Lower lobe of right lung (tissue), 2 donors: ENCODE data around the gene MED13L. TPM values are rescaled to one million over a fixed set of nuclear protein-coding genes. Genes with fewer than 3 reads are reported as not detected.

Experiments
- ATAC-seq, 2 donors: fragments of 200-7000 bp; cut with Tn5 transposase; one replicate each; pipeline ENCODE4 v1.9.1; 2020 to 2022; ENCODE audit warnings: mild to moderate bottlenecking in 2 of 2, moderate library complexity in 2 of 2
- DNase-seq: peaks from one replicate; pipeline ENCODE4 v3.0.0-alpha.2; 2020
- H3K27ac ChIP-seq: fragments of 200-600 bp; one replicate; pipeline ENCODE4 v1.8.0; 2022
- H3K27me3 ChIP-seq: fragments of 200-600 bp; one replicate; pipeline ENCODE4 v1.8.0; 2022; ENCODE audit warnings: low read depth
- H3K36me3 ChIP-seq: fragments of 200-600 bp; one replicate; pipeline ENCODE4 v1.8.0; 2022; ENCODE audit warnings: mild to moderate bottlenecking
- H3K4me1 ChIP-seq: fragments of 200-600 bp; one replicate; pipeline ENCODE4 v1.8.0; 2022
- H3K4me3 ChIP-seq: fragments of 200-600 bp; one replicate; pipeline ENCODE4 v1.8.0; 2022; ENCODE audit warnings: mild to moderate bottlenecking
- H3K9me3 ChIP-seq: fragments of 200-600 bp; one replicate; pipeline ENCODE4 v1.8.0; 2022
- CTCF ChIP-seq: fragments of 200-600 bp; IDR thresholded peaks from one replicate; pipeline ENCODE4 v1.8.0; 2022; ENCODE audit warnings: antibody characterized with exemption, mild to moderate bottlenecking
- intact Hi-C: fragments of 100-400 bp; cut with DNase I; formaldehyde crosslinking; loops from one replicate; pipeline ENCODE4 v1.11.0; 2022
- total RNA-seq: library from RNA; stranded (reverse); fragmentation: NEBNext Ultra II Directional; extraction: Animal tissue kit (Norgen Biotek cat#: 25700); gene quantifications from one replicate; pipeline ENCODE4 v1.2.1, GENCODE V29; 2021
- donor health status: DM: no; HTN: yes; CAD: no; lungs with severe emphysema.

Gene MED13L
- total RNA-seq, 1 donor from 2014 or later = 148 TPM

- Histone ChIP-seq H3K4me3 (no peak overlapping the region), H3K4me1 (peaks cover 30% of the 10 kb centered on the region), H3K27me3 (no peaks in the 10 kb centered on the region), H3K9me3 (no peaks in the 10 kb centered on the region), H3K27ac (no peak overlapping the region), H3K36me3 (no peaks in the 10 kb centered on the region)
- ATAC-seq = no peak
- no peak for DNase-seq
- intact Hi-C loops = no loop called here
- TF ChIP-seq CTCF = no peak
Measured at GRCh38 chr12:116174904-116175303, 102.6 kb downstream of the MED13L start.

GRCh38 chr12:116174006-116174405 is 103.5 kb downstream of the MED13L start:
- Histone ChIP-seq H3K4me3 (no peak overlapping the region), H3K36me3 (no peaks in the 10 kb centered on the region), H3K27me3 (no peaks in the 10 kb centered on the region), H3K9me3 (no peaks in the 10 kb centered on the region), H3K27ac (no peak overlapping the region), H3K4me1 (peaks cover 23% of the 10 kb centered on the region)
- no peak for TF ChIP-seq CTCF
- intact Hi-C loops = no loop called here
- DNase-seq = no peak
- ATAC-seq = no peak

GRCh38 chr12:116172224-116172849 is 105.2 kb downstream of the MED13L start:
- intact Hi-C loops = no loop called here
- H3K9me3 ChIP-seq = no peaks in the 10 kb centered on the region
- H3K27me3 ChIP-seq = no peaks in the 10 kb centered on the region
- no peaks in the 10 kb centered on the region for H3K36me3 ChIP-seq
- H3K4me3 ChIP-seq = no peak overlapping the region
- peak in 1 of 2 donors; percentile 30 for ATAC-seq
- no peak for TF ChIP-seq CTCF
- no peak overlapping the region for H3K27ac ChIP-seq
- DNase-seq = no peak
- peaks cover 23% of the 10 kb centered on the region for H3K4me1 ChIP-seq

GRCh38 chr12:116171549-116171948 is 105.9 kb downstream of the MED13L start:
- no peak for TF ChIP-seq CTCF
- no peaks in the 10 kb centered on the region for H3K27me3 ChIP-seq
- intact Hi-C loops = no loop called here
- no peak overlapping the region for H3K27ac ChIP-seq
- H3K36me3 ChIP-seq = no peaks in the 10 kb centered on the region
- H3K4me3 ChIP-seq = no peak overlapping the region
- DNase-seq = no peak
- ATAC-seq = no peak
- H3K9me3 ChIP-seq = no peaks in the 10 kb centered on the region
- peaks cover 23% of the 10 kb centered on the region for H3K4me1 ChIP-seq

- TF ChIP-seq CTCF = no peak
- Histone ChIP-seq H3K27ac (no peak overlapping the region), H3K27me3 (no peaks in the 10 kb centered on the region), H3K9me3 (no peaks in the 10 kb centered on the region), H3K4me3 (no peak overlapping the region), H3K4me1 (peaks cover 31% of the 10 kb centered on the region), H3K36me3 (no peaks in the 10 kb centered on the region)
- no peak for ATAC-seq
- intact Hi-C loops = no loop called here
- no peak for DNase-seq
Measured at GRCh38 chr12:116169071-116169470, 108.4 kb downstream of the MED13L start.
